OCI-LY1 (cell line): ENCODE data around the gene CAMTA1.

Experiments used
- H2AFZ ChIP-seq: fragments of 200-600 bp; sonication (generic), shearing (Covaris generic); 2 replicates; pipeline ENCODE4 v1.6.0; 2014; ENCODE audit warnings: antibody characterized with exemption, mild to moderate bottlenecking, low read length
- H3F3A ChIP-seq: fragments of 200-600 bp; sonication (generic), shearing (Covaris generic); 2 replicates; pipeline ENCODE4 v1.6.0; 2014; ENCODE audit warnings: mild to moderate bottlenecking, antibody characterized with exemption, low read length, moderate library complexity; ENCODE audit not compliant: insufficient read depth
- H3K27ac ChIP-seq: fragments of 200-600 bp; sonication (generic); 2 replicates; pipeline ENCODE4 v1.5.1; 2014; ENCODE audit warnings: low read length, mixed run types, mild to moderate bottlenecking, low read depth; ENCODE audit not compliant: poor library complexity, severe bottlenecking
- H3K27me3 ChIP-seq: fragments of 200-600 bp; sonication (generic); 2 replicates; pipeline ENCODE4 v1.6.0; 2014; ENCODE audit warnings: antibody characterized with exemption, mild to moderate bottlenecking, low read length, moderate library complexity; ENCODE audit not compliant: insufficient read depth
- H3K36me3 ChIP-seq: fragments of 200-600 bp; sonication (generic); 2 replicates; pipeline ENCODE4 v1.6.1; 2014; ENCODE audit warnings: mild to moderate bottlenecking, antibody characterized with exemption, low read length, moderate library complexity, mixed read lengths; ENCODE audit not compliant: insufficient read depth
- H3K4me1 ChIP-seq: fragments of 200-600 bp; sonication (generic); 2 replicates; pipeline ENCODE4 v1.5.1; 2014; ENCODE audit warnings: mild to moderate bottlenecking, low read length, moderate library complexity; ENCODE audit not compliant: insufficient read depth, severe bottlenecking
- H3K4me2 ChIP-seq: fragments of 200-600 bp; sonication (generic), shearing (Covaris generic); 2 replicates; pipeline ENCODE4 v1.6.1; 2014; ENCODE audit warnings: low read length
- H3K4me3 ChIP-seq: fragments of 200-600 bp; sonication (generic); 2 replicates; pipeline ENCODE4 v1.5.1; 2014; ENCODE audit warnings: low read length, low read depth, mild to moderate bottlenecking, mixed read lengths; ENCODE audit not compliant: poor library complexity, severe bottlenecking
- H3K79me2 ChIP-seq: fragments of 200-600 bp; shearing (Covaris generic); 2 replicates; pipeline ENCODE4 v1.6.1; 2016; ENCODE audit warnings: mixed run types, low read length, mixed read lengths; ENCODE audit not compliant: insufficient read depth
- H3K9ac ChIP-seq: fragments of 200-600 bp; sonication (generic), shearing (Covaris generic); 2 replicates; pipeline ENCODE4 v1.6.1; 2014; ENCODE audit warnings: mild to moderate bottlenecking, low read length, mixed read lengths
- H3K9me2 ChIP-seq: fragments of 200-600 bp; sonication (generic), shearing (Covaris generic); 2 replicates; pipeline ENCODE4 v1.6.1; 2014; ENCODE audit warnings: low read depth, mild to moderate bottlenecking, low read length, mixed read lengths
- H3K9me3 ChIP-seq: fragments of 200-600 bp; shearing (Covaris generic); 2 replicates; pipeline ENCODE4 v1.6.1; 2014; ENCODE audit warnings: low read length, mixed read lengths
- H4K20me1 ChIP-seq: fragments of 200-600 bp; sonication (generic), shearing (Covaris generic); 2 replicates; pipeline ENCODE4 v1.6.0; 2016; ENCODE audit warnings: mild to moderate bottlenecking, low read length; ENCODE audit not compliant: insufficient read depth
- EZH2 ChIP-seq: fragments of 200-600 bp; sonication (generic), shearing (Covaris generic); IDR thresholded peaks from 2 replicates; pipeline ENCODE4 v1.8.0; 2017; ENCODE audit warnings: borderline replicate concordance, mixed run types, mild to moderate bottlenecking, antibody characterized with exemption, low read length, moderate library complexity, mixed read lengths
- TF ChIP-seq, protein P1 (sequence below): fragments of 200-600 bp; sonication (generic), shearing (Covaris generic); IDR thresholded peaks from 2 replicates; pipeline ENCODE4 v1.5.1; 2017; ENCODE audit warnings: mild to moderate bottlenecking, antibody characterized with exemption, low read length, moderate library complexity, mixed read lengths

Gene CAMTA1

GRCh38 chr1:6822530-6823359 lies 37.5 kb downstream of the CAMTA1 start:
- H3F3A ChIP-seq: 0 out of 2 replicates have a peak, but pooled peaks cover 4% of the 10 kb centered on the region
- peaks cover 39% of the 10 kb centered on the region for H3K79me2 ChIP-seq
- no peaks in the 10 kb centered on the region for H3K27me3 ChIP-seq
- H3K9me3 ChIP-seq: no peaks in the 10 kb centered on the region
- no peak overlapping the region for H3K4me3 ChIP-seq
- H3K9me2 ChIP-seq: no peaks in the 10 kb centered on the region
- no peak overlapping the region for H3K4me2 ChIP-seq
- H3K9ac ChIP-seq: no peak overlapping the region
- H2AFZ ChIP-seq: no peak overlapping the region
- no peaks in the 10 kb centered on the region for H4K20me1 ChIP-seq
- no peak overlapping the region for H3K27ac ChIP-seq
- peaks cover 29% of the 10 kb centered on the region for H3K4me1 ChIP-seq
- TF ChIP-seq EZH2: no peak
- TF ChIP-seq, protein P1, sequence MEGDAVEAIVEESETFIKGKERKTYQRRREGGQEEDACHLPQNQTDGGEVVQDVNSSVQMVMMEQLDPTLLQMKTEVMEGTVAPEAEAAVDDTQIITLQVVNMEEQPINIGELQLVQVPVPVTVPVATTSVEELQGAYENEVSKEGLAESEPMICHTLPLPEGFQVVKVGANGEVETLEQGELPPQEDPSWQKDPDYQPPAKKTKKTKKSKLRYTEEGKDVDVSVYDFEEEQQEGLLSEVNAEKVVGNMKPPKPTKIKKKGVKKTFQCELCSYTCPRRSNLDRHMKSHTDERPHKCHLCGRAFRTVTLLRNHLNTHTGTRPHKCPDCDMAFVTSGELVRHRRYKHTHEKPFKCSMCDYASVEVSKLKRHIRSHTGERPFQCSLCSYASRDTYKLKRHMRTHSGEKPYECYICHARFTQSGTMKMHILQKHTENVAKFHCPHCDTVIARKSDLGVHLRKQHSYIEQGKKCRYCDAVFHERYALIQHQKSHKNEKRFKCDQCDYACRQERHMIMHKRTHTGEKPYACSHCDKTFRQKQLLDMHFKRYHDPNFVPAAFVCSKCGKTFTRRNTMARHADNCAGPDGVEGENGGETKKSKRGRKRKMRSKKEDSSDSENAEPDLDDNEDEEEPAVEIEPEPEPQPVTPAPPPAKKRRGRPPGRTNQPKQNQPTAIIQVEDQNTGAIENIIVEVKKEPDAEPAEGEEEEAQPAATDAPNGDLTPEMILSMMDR: no peak
- peaks cover 15% of the 10 kb centered on the region for H3K36me3 ChIP-seq

- no peak overlapping the region for H3K4me2 ChIP-seq
- no peak overlapping the region for H2AFZ ChIP-seq
- peaks cover 35% of the 10 kb centered on the region for H3K79me2 ChIP-seq
- peaks cover 18% of the 10 kb centered on the region for H3K36me3 ChIP-seq
- no peaks in the 10 kb centered on the region for H3K9me3 ChIP-seq
- TF ChIP-seq, protein P1: no peak
- no peak for TF ChIP-seq EZH2
- no peak overlapping the region for H3K4me3 ChIP-seq
- H3F3A ChIP-seq: 0 out of 2 replicates have a peak, but pooled peaks cover 4% of the 10 kb centered on the region
- peaks cover 29% of the 10 kb centered on the region for H3K4me1 ChIP-seq
- no peaks in the 10 kb centered on the region for H3K9me2 ChIP-seq
- H3K27ac ChIP-seq: no peak overlapping the region
- H3K27me3 ChIP-seq: no peaks in the 10 kb centered on the region
- no peak overlapping the region for H3K9ac ChIP-seq
- H4K20me1 ChIP-seq: no peaks in the 10 kb centered on the region
These were observed 38.5 kb downstream of the CAMTA1 start for GRCh38 chr1:6823793-6824192.

- Histone ChIP-seq H3K9me3 (no peaks in the 10 kb centered on the region), H4K20me1 (no peaks in the 10 kb centered on the region), H2AFZ (no peak overlapping the region)
These were observed 39.6 kb downstream of the CAMTA1 start for GRCh38 chr1:6824665-6825368.

More at GRCh38 chr1:6824665-6825368, 39.6 kb downstream of the CAMTA1 start:
- H3K36me3 ChIP-seq: peaks cover 23% of the 10 kb centered on the region
- TF ChIP-seq EZH2: no peak
- TF ChIP-seq, protein P1: no peak
- H3K27ac ChIP-seq: no peak overlapping the region
- peaks cover 24% of the 10 kb centered on the region for H3K4me1 ChIP-seq
- no peak overlapping the region for H3K4me2 ChIP-seq
- H3K9me2 ChIP-seq: no peaks in the 10 kb centered on the region
- no peaks in the 10 kb centered on the region for H3K27me3 ChIP-seq
- no peak overlapping the region for H3K9ac ChIP-seq
- peaks cover 27% of the 10 kb centered on the region for H3K79me2 ChIP-seq
- H3F3A ChIP-seq: 0 out of 2 replicates have a peak, but pooled peaks cover 4% of the 10 kb centered on the region
- no peak overlapping the region for H3K4me3 ChIP-seq
